GM12873 (cell line): Measurements from ENCODE around the gene DGUOK.

Source experiments
- TF ChIP-seq, protein P1 (sequence below): IDR thresholded peaks from 2 replicates; pipeline ENCODE4 v1.5.1; 2012; ENCODE audit warnings: low read depth, mild to moderate bottlenecking, moderate library complexity, low read length, control low read depth; ENCODE audit not compliant: insufficient read depth; ENCODE audit errors: missing control alignments

Gene DGUOK

DNA sequence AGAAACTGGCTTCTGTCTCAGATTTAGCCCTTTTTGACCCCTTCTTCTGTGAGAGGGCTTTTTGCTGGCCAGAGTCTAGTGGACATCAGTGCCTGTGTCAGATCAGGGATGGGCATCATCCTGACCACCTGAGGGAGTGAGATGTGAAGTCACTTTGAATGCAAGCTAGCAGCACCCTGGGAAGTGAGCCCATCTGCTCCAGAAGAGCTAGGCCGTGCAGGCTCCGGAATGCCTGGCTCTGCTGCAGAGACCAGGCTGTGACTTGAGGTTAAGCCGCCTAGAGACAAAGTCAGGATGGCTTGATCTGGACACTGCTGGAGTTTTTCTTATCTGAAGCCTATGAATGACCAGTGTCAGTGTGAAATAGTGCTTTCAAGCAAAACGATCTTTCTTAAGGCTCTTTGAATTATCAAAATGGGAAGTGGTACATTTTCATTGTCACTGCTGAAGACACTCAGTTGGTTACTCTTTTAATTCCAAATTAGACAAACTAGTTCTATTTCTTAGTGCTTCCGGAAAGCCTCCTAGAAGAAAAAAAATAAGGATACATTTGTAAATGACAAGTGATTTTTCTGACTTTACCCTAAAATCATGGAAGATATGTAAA is 20.8 kb downstream of the DGUOK start:
- TF ChIP-seq, protein P1, sequence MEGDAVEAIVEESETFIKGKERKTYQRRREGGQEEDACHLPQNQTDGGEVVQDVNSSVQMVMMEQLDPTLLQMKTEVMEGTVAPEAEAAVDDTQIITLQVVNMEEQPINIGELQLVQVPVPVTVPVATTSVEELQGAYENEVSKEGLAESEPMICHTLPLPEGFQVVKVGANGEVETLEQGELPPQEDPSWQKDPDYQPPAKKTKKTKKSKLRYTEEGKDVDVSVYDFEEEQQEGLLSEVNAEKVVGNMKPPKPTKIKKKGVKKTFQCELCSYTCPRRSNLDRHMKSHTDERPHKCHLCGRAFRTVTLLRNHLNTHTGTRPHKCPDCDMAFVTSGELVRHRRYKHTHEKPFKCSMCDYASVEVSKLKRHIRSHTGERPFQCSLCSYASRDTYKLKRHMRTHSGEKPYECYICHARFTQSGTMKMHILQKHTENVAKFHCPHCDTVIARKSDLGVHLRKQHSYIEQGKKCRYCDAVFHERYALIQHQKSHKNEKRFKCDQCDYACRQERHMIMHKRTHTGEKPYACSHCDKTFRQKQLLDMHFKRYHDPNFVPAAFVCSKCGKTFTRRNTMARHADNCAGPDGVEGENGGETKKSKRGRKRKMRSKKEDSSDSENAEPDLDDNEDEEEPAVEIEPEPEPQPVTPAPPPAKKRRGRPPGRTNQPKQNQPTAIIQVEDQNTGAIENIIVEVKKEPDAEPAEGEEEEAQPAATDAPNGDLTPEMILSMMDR = no peak

DNA sequence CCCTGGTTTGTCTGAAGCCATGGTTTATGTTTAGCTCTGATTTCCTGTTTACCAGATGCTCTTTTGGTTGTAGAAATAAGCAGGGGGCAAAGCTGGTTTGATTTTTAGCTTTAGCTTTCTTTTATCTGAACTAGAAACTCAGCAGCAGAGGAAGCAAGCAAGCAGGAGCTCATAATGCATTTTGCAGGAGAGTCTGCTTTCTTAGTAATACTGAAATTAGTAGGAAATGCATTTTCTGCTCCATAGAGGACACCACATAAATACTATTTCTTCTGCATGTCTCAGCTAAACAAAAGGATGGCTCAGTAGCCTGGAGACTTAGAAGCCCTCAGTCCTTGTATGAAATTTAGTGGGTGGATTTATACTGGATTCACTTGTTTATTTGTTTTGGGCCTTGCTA is 23.1 kb downstream of the DGUOK start:
- TF ChIP-seq, protein P1 = no peak

DNA sequence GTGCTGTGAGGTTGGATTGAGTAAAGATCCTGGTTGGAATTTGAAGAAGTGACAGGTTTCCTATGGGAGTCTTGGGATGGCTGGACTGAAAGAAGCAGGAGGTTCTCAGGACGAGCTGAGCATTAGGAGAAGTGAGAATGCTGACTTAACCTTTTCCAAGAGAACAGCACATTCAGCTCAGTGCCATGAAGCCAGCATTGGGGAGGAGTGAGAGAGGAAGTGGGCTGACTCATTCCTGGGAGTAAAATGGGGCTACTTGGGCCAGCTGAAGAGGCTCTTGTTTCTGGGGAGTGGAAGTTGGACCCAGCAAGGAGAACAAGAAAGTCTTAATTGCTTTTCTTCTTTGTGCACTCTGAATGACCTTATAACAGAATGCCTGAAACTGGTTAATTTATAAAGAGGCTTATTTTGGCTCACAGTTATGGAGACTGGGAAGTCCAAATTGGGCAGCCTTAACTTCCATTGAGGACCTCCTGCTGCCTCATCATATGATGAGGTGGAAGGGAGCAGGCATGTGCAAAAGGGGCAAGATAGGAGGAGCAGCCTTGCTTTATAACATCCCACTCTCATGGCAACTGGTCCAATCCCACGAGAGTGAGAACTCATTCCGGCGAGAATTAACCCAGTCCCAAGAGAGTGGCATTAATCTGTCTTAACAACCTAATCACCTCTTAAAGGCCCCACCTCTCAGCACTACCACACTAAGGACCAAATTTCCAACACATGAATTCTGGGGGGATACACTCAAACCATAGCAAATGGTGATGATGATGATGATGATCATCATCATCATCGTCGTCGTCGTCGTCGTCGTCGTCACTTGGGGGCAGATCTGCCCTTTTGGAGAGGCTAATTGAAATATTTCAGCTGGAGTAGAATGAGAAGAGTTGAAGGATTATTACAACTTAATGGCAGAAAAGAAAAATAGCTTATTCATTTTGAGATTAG is 26.1 kb downstream of the DGUOK start:
- TF ChIP-seq, protein P1 = no peak

DNA sequence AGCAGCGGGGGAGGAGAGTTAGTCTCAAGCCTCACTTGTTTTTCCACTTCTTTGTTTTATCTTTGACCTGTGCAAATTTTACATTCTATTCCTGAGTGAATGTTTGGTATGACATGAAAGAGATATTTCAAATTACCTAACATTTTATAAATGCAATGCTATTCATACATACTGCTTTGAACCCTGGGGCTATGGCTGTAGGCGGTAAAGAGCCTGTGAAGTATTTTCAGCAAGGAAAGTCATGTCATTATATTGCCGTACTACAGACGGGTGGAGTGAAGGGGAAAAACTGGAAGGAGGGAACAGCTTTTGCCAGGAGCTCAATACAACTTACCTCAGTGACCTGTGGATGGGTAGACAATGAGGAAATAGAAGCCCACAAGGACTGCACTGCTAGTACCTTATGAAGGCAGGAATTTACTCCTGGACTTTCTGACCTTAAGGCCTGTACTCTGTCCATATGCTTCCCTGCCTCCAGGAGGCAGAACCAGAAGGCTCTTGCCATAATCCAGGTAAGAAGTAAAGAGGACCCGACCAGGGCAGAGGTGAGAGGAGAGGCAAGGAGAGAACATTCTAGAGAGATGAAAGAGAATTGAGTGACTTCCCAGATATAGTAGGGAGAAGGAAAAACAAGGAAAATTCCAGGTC is 29.7 kb downstream of the DGUOK start:
- TF ChIP-seq, protein P1 = no peak

DNA sequence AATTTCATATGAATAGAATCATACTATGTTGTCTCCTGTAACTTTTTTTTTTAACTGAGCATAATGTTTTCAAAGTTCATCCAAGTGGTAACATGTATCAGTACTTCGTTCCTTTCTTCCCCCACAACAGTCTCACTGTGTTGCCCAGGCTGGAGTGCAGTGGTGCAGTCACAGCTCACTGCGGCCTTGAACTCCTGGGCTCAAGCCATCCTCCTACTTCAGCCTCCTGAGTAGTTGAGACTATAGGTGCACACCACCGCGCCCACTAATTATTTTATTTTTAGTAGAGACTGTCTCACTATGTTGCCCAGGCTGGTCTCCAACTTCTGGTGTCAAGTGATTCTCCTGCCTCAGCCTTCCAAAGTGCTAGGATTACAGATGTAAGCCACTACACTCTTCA is 34.6 kb downstream of the DGUOK start:
- TF ChIP-seq, protein P1 = no peak

DNA sequence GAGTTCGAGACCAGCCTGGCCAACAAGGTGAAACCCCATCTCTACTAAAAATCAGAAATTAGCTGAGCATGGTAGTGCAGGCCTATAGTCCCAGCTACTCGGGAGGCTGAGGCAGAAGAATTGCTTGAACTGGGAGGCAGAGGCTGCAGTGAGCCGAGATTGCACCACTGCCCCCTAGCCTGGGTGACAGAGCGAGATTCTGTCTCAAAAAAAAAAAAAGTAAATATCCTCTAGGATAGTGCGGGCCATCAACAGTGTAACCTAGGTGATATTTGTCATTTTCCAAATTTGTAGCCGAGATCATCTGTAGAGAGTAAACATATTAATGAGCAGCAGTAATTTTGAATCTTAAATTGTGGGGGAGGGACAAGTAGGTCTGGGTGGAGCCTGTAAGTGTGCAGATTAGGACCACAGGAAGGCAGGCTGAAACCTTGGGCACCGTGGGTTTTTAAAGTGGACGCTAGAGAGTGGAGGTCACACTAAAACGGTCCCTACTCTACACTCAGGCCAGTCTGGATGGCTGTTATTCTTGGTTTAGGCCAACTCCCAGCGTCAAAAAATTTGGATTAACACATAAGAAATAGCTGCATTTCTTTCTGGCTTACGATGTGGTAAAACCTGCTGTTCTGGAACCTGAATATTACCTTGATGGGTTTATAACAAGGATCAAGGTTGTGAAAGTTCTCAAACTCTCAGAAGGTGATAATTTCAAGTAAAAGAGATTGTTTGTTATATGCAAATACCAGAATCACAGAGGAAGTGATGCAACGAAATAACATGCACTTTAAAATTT is 35.3 kb downstream of the DGUOK start:
- TF ChIP-seq, protein P1 = no peak
